Measurements from ENCODE around the gene SLC12A5.

Gene SLC12A5

DNA sequence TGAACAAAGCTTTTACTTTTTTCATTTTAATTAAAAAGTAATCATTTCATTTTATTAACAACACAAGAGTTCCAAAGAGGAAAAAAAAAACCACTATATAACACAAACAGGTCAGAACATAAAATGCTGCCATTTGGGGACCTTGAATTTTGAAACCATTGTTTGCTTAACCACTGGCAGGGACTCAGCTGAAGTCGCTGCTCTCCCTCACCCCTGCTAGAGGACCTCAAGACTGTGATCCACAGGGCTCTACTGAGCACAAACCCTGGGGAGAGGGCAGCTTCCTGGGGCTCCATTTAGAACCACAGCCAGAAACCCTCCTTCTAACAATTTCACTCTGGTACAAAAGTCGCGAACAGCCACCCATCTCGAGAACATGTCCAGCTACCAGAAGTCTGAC, 32.0 kb downstream of the SLC12A5 start:
- Histone ChIP-seq H3K4me3 (ENCODE audit: low read depth in 1 of 2, low read length in 2 of 2) (no peak overlapping the region), H3K4me1 (ENCODE audit: control insufficient read depth in 1 of 2, insufficient read depth in 2 of 2, low read length in 2 of 2) (peaks cover 0 to 4% of the 10 kb centered on the region in 2 donors), H3K27me3 (ENCODE audit: control insufficient read depth in 1 of 2, insufficient read depth in 2 of 2, low read length in 2 of 2) (peaks cover 0 to 6% of the 10 kb centered on the region in 2 donors), H3K27ac (ENCODE audit: low read depth, low read length) (no peak overlapping the region), H3K9me3 (ENCODE audit: control insufficient read depth in 1 of 2, low read length in 2 of 2) (no peaks in the 10 kb centered on the region), H3K36me3 (ENCODE audit: control insufficient read depth in 1 of 2, insufficient read depth in 2 of 2, low read length in 2 of 2) (peaks cover 47 to 54% of the 10 kb centered on the region in 2 donors), H3K9ac (ENCODE audit: low read depth in 1 of 2, low read length in 2 of 2) (no peak overlapping the region)

DNA sequence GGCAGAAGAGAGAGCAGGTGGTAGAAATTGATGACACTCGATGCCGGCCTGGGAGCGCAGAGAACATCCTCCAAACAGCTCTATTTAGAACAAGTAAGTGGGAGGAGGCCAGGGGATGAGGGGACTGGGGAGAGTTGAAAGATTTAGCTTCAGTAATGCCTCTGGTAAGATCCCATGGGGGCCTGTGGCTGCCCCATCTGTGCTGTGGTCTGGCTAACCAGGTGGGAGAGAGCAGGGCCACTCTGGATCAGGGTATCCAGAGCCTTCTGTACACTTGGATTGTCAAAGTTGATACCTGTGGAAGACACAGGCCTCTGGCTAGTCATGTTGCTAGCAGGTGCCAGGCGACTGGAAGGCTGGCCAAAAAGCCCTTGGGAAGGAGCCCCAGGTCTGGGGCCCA, 33.1 kb downstream of the SLC12A5 start:
- Histone ChIP-seq H3K4me3 (ENCODE audit: low read depth in 1 of 2, low read length in 2 of 2) (no peak overlapping the region), H3K36me3 (ENCODE audit: control insufficient read depth in 1 of 2, insufficient read depth in 2 of 2, low read length in 2 of 2) (peaks cover 58 to 65% of the 10 kb centered on the region in 2 donors), H3K4me1 (ENCODE audit: control insufficient read depth in 1 of 2, insufficient read depth in 2 of 2, low read length in 2 of 2) (peaks cover 0 to 4% of the 10 kb centered on the region in 2 donors), H3K9ac (ENCODE audit: low read depth in 1 of 2, low read length in 2 of 2) (no peak overlapping the region), H3K27ac (ENCODE audit: low read depth, low read length) (no peak overlapping the region), H3K27me3 (ENCODE audit: control insufficient read depth in 1 of 2, insufficient read depth in 2 of 2, low read length in 2 of 2) (no peaks in the 10 kb centered on the region), H3K9me3 (ENCODE audit: control insufficient read depth in 1 of 2, low read length in 2 of 2) (no peaks in the 10 kb centered on the region)

DNA sequence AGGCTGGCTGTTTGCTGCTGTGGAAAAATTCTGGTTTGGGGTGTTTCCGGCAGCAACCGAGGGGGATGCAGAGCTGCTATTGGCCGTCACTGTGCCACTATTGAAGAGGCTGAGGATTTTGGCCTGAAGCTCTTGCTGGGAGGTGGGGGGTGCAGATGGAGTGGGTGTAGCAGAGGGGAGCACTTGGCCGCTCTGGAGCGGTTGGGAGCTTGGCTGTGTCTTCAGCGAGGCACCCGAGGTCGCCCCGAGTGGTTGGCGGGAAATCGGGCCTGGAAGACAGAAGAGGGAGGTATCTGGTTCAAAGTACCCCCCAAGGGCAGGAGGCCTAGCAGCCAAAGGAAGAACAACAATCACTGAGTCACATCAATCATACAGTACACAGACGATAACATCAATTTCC, 33.6 kb downstream of the SLC12A5 start:
- H3K9ac ChIP-seq (ENCODE audit: low read depth in 1 of 2, low read length in 2 of 2), result no peak overlapping the region
- H3K36me3 ChIP-seq (ENCODE audit: control insufficient read depth in 1 of 2, insufficient read depth in 2 of 2, low read length in 2 of 2), result peaks cover 58 to 69% of the 10 kb centered on the region in 2 donors
- no peak overlapping the region for H3K27ac ChIP-seq (ENCODE audit: low read depth, low read length)
- no peak overlapping the region for H3K4me3 ChIP-seq (ENCODE audit: low read depth in 1 of 2, low read length in 2 of 2)
- H3K9me3 ChIP-seq (ENCODE audit: control insufficient read depth in 1 of 2, low read length in 2 of 2), result no peaks in the 10 kb centered on the region
- H3K27me3 ChIP-seq (ENCODE audit: control insufficient read depth in 1 of 2, insufficient read depth in 2 of 2, low read length in 2 of 2), result no peaks in the 10 kb centered on the region
- H3K4me1 ChIP-seq (ENCODE audit: control insufficient read depth in 1 of 2, insufficient read depth in 2 of 2, low read length in 2 of 2), result peaks cover 0 to 4% of the 10 kb centered on the region in 2 donors

DNA sequence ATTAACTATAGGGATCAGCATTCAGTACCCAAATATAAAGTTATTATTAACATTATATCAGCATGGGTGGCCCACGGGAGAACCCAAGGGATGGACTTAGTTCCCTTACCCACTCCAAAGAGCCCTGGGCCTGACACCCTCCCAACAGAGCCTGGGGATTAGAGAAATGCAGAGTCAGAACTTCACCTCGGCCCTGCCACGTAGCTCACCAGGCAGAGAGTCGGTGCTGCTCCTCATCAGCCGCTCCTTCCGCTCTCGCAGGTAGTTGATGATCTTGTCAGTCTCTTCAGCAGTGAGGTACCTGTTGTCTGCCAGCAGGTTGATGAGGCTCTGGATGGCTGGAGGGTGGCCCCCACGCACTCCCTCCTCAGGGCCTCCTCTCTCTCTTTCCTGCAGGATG, 34.1 kb downstream of the SLC12A5 start:
- Histone ChIP-seq H3K36me3 (ENCODE audit: control insufficient read depth in 1 of 2, insufficient read depth in 2 of 2, low read length in 2 of 2) (peaks cover 58 to 74% of the 10 kb centered on the region in 2 donors), H3K9ac (ENCODE audit: low read depth in 1 of 2, low read length in 2 of 2) (no peak overlapping the region), H3K27me3 (ENCODE audit: control insufficient read depth in 1 of 2, insufficient read depth in 2 of 2, low read length in 2 of 2) (no peaks in the 10 kb centered on the region), H3K4me1 (ENCODE audit: control insufficient read depth in 1 of 2, insufficient read depth in 2 of 2, low read length in 2 of 2) (peaks cover 0 to 4% of the 10 kb centered on the region in 2 donors), H3K27ac (ENCODE audit: low read depth, low read length) (no peak overlapping the region), H3K9me3 (ENCODE audit: control insufficient read depth in 1 of 2, low read length in 2 of 2) (no peaks in the 10 kb centered on the region), H3K4me3 (ENCODE audit: low read depth in 1 of 2, low read length in 2 of 2) (no peak overlapping the region)

DNA sequence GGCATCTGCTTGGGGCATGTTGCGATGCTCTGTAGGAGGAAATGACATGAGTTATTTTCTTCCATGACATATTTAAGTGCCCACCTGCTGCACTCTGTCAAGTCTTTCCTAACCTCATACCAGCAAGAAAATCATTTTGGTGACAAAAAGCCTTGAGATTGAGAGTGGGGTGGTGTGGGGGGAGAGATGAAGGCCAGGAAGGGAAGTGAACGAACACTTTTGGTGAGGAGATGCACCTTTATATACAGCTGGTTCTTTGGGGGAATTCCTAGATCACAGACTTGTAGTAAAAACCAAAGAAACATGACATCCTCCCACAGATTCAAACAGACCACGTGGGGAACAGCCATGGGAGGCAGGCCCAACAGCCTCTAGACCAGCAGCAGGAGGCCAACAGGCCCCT, 34.6 kb downstream of the SLC12A5 start:
- H3K9ac ChIP-seq (ENCODE audit: low read depth in 1 of 2, low read length in 2 of 2), result no peak overlapping the region

DNA sequence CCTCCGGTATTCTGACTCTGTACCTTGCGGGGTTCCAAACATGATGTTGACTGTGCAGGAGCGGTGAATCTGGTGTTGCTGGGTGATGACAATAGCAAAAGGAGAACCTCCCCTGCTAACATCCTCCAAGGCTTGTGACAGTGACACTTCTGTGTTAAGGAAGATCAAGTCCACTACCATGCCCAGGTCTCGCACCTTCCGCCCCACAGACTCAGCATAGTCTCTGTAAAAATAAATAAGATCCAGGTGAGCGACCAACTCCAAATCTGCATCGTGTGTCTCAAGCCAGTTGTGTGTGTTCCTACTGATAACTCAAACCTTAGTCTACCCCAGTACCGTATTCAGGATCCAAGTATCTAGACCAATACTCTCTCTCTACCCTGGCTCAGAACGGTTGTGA, 36.0 kb downstream of the SLC12A5 start:
- Histone ChIP-seq H3K27ac (ENCODE audit: low read depth, low read length) (no peak overlapping the region), H3K4me1 (ENCODE audit: control insufficient read depth in 1 of 2, insufficient read depth in 2 of 2, low read length in 2 of 2) (peaks cover 0 to 4% of the 10 kb centered on the region in 2 donors), H3K4me3 (ENCODE audit: low read depth in 1 of 2, low read length in 2 of 2) (no peak overlapping the region), H3K9me3 (ENCODE audit: control insufficient read depth in 1 of 2, low read length in 2 of 2) (no peaks in the 10 kb centered on the region), H3K9ac (ENCODE audit: low read depth in 1 of 2, low read length in 2 of 2) (no peak overlapping the region), H3K36me3 (ENCODE audit: control insufficient read depth in 1 of 2, insufficient read depth in 2 of 2, low read length in 2 of 2) (peaks cover 62 to 89% of the 10 kb centered on the region in 2 donors), H3K27me3 (ENCODE audit: control insufficient read depth in 1 of 2, insufficient read depth in 2 of 2, low read length in 2 of 2) (no peaks in the 10 kb centered on the region)

More for the DNA sequence above, 34.6 kb downstream of the SLC12A5 start:
- Histone ChIP-seq H3K4me3 (ENCODE audit: low read depth in 1 of 2, low read length in 2 of 2) (no peak overlapping the region), H3K36me3 (ENCODE audit: control insufficient read depth in 1 of 2, insufficient read depth in 2 of 2, low read length in 2 of 2) (peaks cover 62 to 79% of the 10 kb centered on the region in 2 donors), H3K27me3 (ENCODE audit: control insufficient read depth in 1 of 2, insufficient read depth in 2 of 2, low read length in 2 of 2) (no peaks in the 10 kb centered on the region), H3K9me3 (ENCODE audit: control insufficient read depth in 1 of 2, low read length in 2 of 2) (no peaks in the 10 kb centered on the region), H3K4me1 (ENCODE audit: control insufficient read depth in 1 of 2, insufficient read depth in 2 of 2, low read length in 2 of 2) (peaks cover 0 to 4% of the 10 kb centered on the region in 2 donors), H3K27ac (ENCODE audit: low read depth, low read length) (no peak overlapping the region)

DNA sequence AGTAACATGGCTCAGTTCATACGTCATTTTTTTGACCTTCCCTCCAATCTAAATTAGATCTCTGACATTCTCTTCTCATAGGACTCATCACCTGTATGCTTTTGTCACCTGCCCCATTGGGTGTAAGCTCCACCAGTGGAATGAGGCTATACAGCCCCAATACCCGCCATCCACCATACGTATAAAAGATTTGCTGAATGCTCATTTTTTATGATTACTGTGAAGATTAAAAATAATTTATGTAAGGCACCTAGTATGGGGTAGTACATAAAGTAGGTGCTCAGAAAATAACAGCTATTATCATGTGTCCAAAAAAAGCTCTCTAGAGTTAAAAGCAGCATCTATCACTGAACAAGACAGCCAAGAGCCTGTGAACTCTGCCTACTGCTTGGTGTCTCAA, 36.7 kb downstream of the SLC12A5 start:
- peaks cover 62 to 90% of the 10 kb centered on the region in 2 donors for H3K36me3 ChIP-seq (ENCODE audit: control insufficient read depth in 1 of 2, insufficient read depth in 2 of 2, low read length in 2 of 2)
- no peaks in the 10 kb centered on the region for H3K9me3 ChIP-seq (ENCODE audit: control insufficient read depth in 1 of 2, low read length in 2 of 2)
- no peak overlapping the region for H3K4me3 ChIP-seq (ENCODE audit: low read depth in 1 of 2, low read length in 2 of 2)
- H3K27ac ChIP-seq (ENCODE audit: low read depth, low read length), result no peak overlapping the region
- H3K27me3 ChIP-seq (ENCODE audit: control insufficient read depth in 1 of 2, insufficient read depth in 2 of 2, low read length in 2 of 2), result no peaks in the 10 kb centered on the region
- peaks cover 0 to 4% of the 10 kb centered on the region in 2 donors for H3K4me1 ChIP-seq (ENCODE audit: control insufficient read depth in 1 of 2, insufficient read depth in 2 of 2, low read length in 2 of 2)
- no peak overlapping the region for H3K9ac ChIP-seq (ENCODE audit: low read depth in 1 of 2, low read length in 2 of 2)

DNA sequence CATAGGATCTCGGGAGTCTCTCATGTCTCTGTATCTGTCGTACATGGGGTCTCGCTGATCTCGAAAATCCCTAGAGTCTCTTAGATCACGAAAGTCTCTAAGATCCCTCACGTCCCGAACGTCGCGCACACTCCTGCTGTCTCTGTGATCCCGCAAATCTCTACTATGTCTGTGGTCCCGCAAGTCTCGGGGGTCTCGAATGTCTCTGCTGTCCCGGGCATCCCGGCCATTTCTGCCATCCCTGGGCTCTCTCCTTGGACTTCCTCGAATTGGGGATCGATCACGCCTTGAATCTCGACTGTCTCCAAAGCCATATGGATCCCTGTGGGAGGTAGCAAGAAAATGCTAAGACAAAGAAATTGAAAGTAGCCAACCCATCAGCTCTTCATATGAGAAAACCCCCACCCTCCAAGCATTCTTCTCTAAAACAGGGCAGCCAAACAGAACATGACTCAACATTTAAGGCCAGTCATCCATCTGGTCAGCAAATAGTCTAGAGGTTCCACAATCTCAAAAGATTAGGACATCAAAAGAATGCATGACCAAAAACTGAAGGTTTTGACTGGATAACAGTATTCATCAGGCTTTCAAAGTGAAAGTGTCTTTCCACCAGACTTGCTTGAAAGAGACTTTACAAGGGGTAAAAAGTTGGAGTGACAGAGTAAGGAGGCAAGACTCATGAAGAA, 41.3 kb downstream of the SLC12A5 start:
- Histone ChIP-seq H3K4me3 (ENCODE audit: low read depth in 1 of 2, low read length in 2 of 2) (no peak overlapping the region), H3K4me1 (ENCODE audit: control insufficient read depth in 1 of 2, insufficient read depth in 2 of 2, low read length in 2 of 2) (no peaks in the 10 kb centered on the region), H3K9me3 (ENCODE audit: control insufficient read depth in 1 of 2, low read length in 2 of 2) (no peaks in the 10 kb centered on the region), H3K36me3 (ENCODE audit: control insufficient read depth in 1 of 2, insufficient read depth in 2 of 2, low read length in 2 of 2) (peaks cover 25 to 64% of the 10 kb centered on the region in 2 donors), H3K27me3 (ENCODE audit: control insufficient read depth in 1 of 2, insufficient read depth in 2 of 2, low read length in 2 of 2) (no peaks in the 10 kb centered on the region), H3K27ac (ENCODE audit: low read depth, low read length) (no peak overlapping the region), H3K9ac (ENCODE audit: low read depth in 1 of 2, low read length in 2 of 2) (no peak overlapping the region)

DNA sequence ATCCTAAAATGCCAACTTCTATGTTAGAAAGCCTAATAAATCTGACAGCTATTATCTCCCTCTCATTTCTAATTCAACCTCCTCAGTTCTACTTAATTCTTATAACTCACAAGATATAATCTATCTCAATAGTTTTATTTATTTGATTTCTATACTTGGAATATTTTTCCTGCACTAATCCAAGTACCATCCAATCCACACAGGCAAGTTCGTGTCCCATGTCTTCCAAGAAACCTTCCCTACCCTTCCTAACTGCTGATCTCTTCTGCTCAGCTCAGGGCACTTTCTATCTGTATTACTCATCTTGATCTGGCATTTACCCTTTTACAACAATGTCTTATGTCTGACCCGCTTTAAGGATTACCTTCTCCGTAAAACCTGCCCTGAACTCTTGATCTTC, 42.6 kb downstream of the SLC12A5 start:
- Histone ChIP-seq H3K27ac (ENCODE audit: low read depth, low read length) (no peak overlapping the region), H3K9ac (ENCODE audit: low read depth in 1 of 2, low read length in 2 of 2) (no peak overlapping the region), H3K27me3 (ENCODE audit: control insufficient read depth in 1 of 2, insufficient read depth in 2 of 2, low read length in 2 of 2) (no peaks in the 10 kb centered on the region), H3K36me3 (ENCODE audit: control insufficient read depth in 1 of 2, insufficient read depth in 2 of 2, low read length in 2 of 2) (peaks cover 20 to 58% of the 10 kb centered on the region in 2 donors), H3K9me3 (ENCODE audit: control insufficient read depth in 1 of 2, low read length in 2 of 2) (no peaks in the 10 kb centered on the region), H3K4me1 (ENCODE audit: control insufficient read depth in 1 of 2, insufficient read depth in 2 of 2, low read length in 2 of 2) (no peaks in the 10 kb centered on the region), H3K4me3 (ENCODE audit: low read depth in 1 of 2, low read length in 2 of 2) (no peak overlapping the region)

DNA sequence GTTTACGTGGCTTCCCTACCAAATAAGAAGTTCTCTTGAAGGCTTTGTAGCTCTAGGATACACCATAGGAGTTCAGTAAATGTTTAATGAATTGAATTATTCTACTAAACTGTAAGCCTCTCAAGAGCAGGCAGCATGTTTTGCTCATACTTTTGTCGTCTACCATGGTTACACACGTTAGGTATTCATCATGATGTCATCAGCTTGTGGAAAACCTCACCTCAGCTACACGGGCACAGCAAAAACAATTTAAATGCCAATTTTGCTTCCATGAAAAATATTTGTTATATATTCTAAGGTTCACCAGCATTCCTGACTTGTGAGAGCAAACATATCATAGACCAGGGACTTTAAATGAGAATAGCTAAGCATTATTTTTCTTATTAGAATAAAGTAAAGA, 44.0 kb downstream of the SLC12A5 start:
- H3K36me3 ChIP-seq (ENCODE audit: control insufficient read depth in 1 of 2, insufficient read depth in 2 of 2, low read length in 2 of 2), result peaks cover 21 to 58% of the 10 kb centered on the region in 2 donors
- H3K9ac ChIP-seq (ENCODE audit: low read depth in 1 of 2, low read length in 2 of 2), result no peak overlapping the region
- no peaks in the 10 kb centered on the region for H3K4me1 ChIP-seq (ENCODE audit: control insufficient read depth in 1 of 2, insufficient read depth in 2 of 2, low read length in 2 of 2)
- no peaks in the 10 kb centered on the region for H3K27me3 ChIP-seq (ENCODE audit: control insufficient read depth in 1 of 2, insufficient read depth in 2 of 2, low read length in 2 of 2)
- no peak overlapping the region for H3K4me3 ChIP-seq (ENCODE audit: low read depth in 1 of 2, low read length in 2 of 2)
- H3K27ac ChIP-seq (ENCODE audit: low read depth, low read length), result no peak overlapping the region
- H3K9me3 ChIP-seq (ENCODE audit: control insufficient read depth in 1 of 2, low read length in 2 of 2), result no peaks in the 10 kb centered on the region

Measured in duodenal mucosa (tissue), 2 donors.